IMR-90 (cell line): ENCODE measurements around the gene C10orf90. TPM values are rescaled to one million over a fixed set of nuclear protein-coding genes. Genes with fewer than 3 reads are reported as not detected.

Source experiments
- ATAC-seq: fragments of 200-7000 bp; cut with Tn5 transposase; 2 replicates; pipeline ENCODE4 v1.9.1; 2020; ENCODE audit warnings: low read depth, mild to moderate bottlenecking, moderate library complexity
- BruUV-seq: library from RNA; stranded (reverse); fragments of 400-500 nt; replicated peaks from 2 replicates; lab custom pipeline; 2021; lab: Mats Ljungman, UMichigan
- CTCF ChIA-PET: fragments of 300-600 bp; formaldehyde crosslinking; extraction: SDS; loops from one replicate; lab custom pipeline; 2021; ENCODE audit warnings: antibody characterized with exemption; lab: Yijun Ruan, JAX
- POLR2A ChIA-PET: fragments of 300-600 bp; sonication (Branson Sonifier 250); formaldehyde crosslinking; loops from one replicate; lab custom pipeline; 2022; ENCODE audit warnings: antibody characterized with exemption; ENCODE audit not compliant: unreplicated experiment; lab: Charles Lee
- DNase-seq: peaks from one replicate; pipeline ENCODE4 v3.0.0; 2013
- H2AFZ ChIP-seq: replicated peaks from 2 replicates; pipeline ENCODE3; 2013; ENCODE audit warnings: low read length, mild to moderate bottlenecking; ENCODE audit not compliant: poor library complexity
- H2AK5ac ChIP-seq: 2 replicates; pipeline ENCODE4 v1.6.1; 2013; ENCODE audit warnings: low read depth, low read length, inconsistent platforms
- H2AK9ac ChIP-seq: replicated peaks from 2 replicates; pipeline ENCODE3; 2013; ENCODE audit warnings: mild to moderate bottlenecking, low read depth, low read length, moderate library complexity; ENCODE audit not compliant: poor library complexity
- H2BK120ac ChIP-seq: 2 replicates; pipeline ENCODE4 v1.6.1; 2013; ENCODE audit warnings: low read depth, low read length, inconsistent platforms
- H2BK15ac ChIP-seq: 3 replicates; pipeline ENCODE4 v1.6.1; 2013; ENCODE audit warnings: low read depth, low read length, inconsistent platforms
- H2BK20ac ChIP-seq: 2 replicates; pipeline ENCODE4 v1.6.1; 2013; ENCODE audit warnings: low read depth, mild to moderate bottlenecking, inconsistent platforms, low read length, moderate library complexity
- H2BK5ac ChIP-seq: 2 replicates; pipeline ENCODE4 v1.6.1; 2013; ENCODE audit warnings: mild to moderate bottlenecking, low read depth, low read length, inconsistent platforms; ENCODE audit not compliant: poor library complexity, severe bottlenecking
- H3K14ac ChIP-seq: replicated peaks from 2 replicates; pipeline ENCODE4 v1.6.1; 2013; ENCODE audit warnings: low read depth, low read length, inconsistent platforms
- H3K18ac ChIP-seq: 2 replicates; pipeline ENCODE4 v1.6.1; 2013; ENCODE audit warnings: low read depth, low read length, control low read depth
- H3K23ac ChIP-seq: 2 replicates; pipeline ENCODE4 v1.6.1; 2013; ENCODE audit warnings: low read depth, low read length, inconsistent platforms
- H3K27ac ChIP-seq: 2 replicates; pipeline ENCODE4 v1.5.1; 2013; ENCODE audit warnings: mild to moderate bottlenecking, control low read depth, low read length; ENCODE audit not compliant: insufficient read depth
- H3K27me3 ChIP-seq: 2 replicates; pipeline ENCODE4 v1.6.1; 2013; ENCODE audit warnings: low read length; ENCODE audit not compliant: control insufficient read depth, insufficient read depth
- H3K36me3 ChIP-seq: 2 replicates; pipeline ENCODE4 v1.6.1; 2013; ENCODE audit warnings: low read length, mixed read lengths; ENCODE audit not compliant: control insufficient read depth, insufficient read depth
- H3K4ac ChIP-seq: 2 replicates; pipeline ENCODE4 v1.6.1; 2013; ENCODE audit warnings: low read depth, low read length, inconsistent platforms
- H3K4me1 ChIP-seq: 2 replicates; pipeline ENCODE4 v1.6.1; 2013; ENCODE audit warnings: low read length, mixed read lengths; ENCODE audit not compliant: control insufficient read depth, insufficient read depth
- H3K4me2 ChIP-seq: 2 replicates; pipeline ENCODE4 v1.6.1; 2013; ENCODE audit warnings: low read depth, mild to moderate bottlenecking, control low read depth, low read length, moderate library complexity
- H3K4me3 ChIP-seq: 2 replicates; pipeline ENCODE4 v1.5.1; 2013; ENCODE audit warnings: low read depth, mild to moderate bottlenecking, control low read depth, low read length, moderate library complexity; ENCODE audit not compliant: insufficient read depth
- H3K56ac ChIP-seq: 2 replicates; pipeline ENCODE4 v1.6.1; 2013; ENCODE audit warnings: low read length, inconsistent platforms; ENCODE audit not compliant: insufficient read depth; ENCODE audit errors: extremely low read depth
- H3K79me1 ChIP-seq, 2 experiments: 2 replicates each; pipeline ENCODE4 v1.6.1; 2013; ENCODE audit warnings: low read length in 2 of 2, inconsistent platforms in 1 of 2, low read depth in 1 of 2
- H3K9ac ChIP-seq: 2 replicates; pipeline ENCODE4 v1.6.1; 2013; ENCODE audit warnings: low read depth, low read length, control low read depth
- H3K9me1 ChIP-seq: 2 replicates; pipeline ENCODE4 v1.6.1; 2013; ENCODE audit warnings: low read length, inconsistent platforms; ENCODE audit not compliant: insufficient read depth
- H3K9me3 ChIP-seq: 2 replicates; pipeline ENCODE4 v1.6.1; 2013; ENCODE audit warnings: low read length; ENCODE audit not compliant: control insufficient read depth, insufficient read depth
- H4K20me1 ChIP-seq: 2 replicates; pipeline ENCODE4 v1.6.1; 2013; ENCODE audit warnings: low read length, inconsistent platforms; ENCODE audit not compliant: insufficient read depth
- H4K5ac ChIP-seq: 2 replicates; pipeline ENCODE4 v1.6.1; 2013; ENCODE audit warnings: mild to moderate bottlenecking, low read depth, low read length, control low read depth
- H4K8ac ChIP-seq, 2 experiments: 2 replicates each; pipeline ENCODE4 v1.6.1; 2013; ENCODE audit warnings: low read depth in 2 of 2, low read length in 2 of 2, control low read depth in 1 of 2, inconsistent platforms in 1 of 2
- H4K91ac ChIP-seq: 2 replicates; pipeline ENCODE4 v1.6.1; 2013; ENCODE audit warnings: low read depth, low read length, inconsistent platforms; ENCODE audit not compliant: insufficient read depth
- BHLHE40 ChIP-seq: fragments of 150-350 bp; IDR thresholded peaks from 2 replicates; pipeline ENCODE4 v1.6.1; 2016; ENCODE audit warnings: mild to moderate bottlenecking, low read depth, low read length
- CEBPB ChIP-seq: IDR thresholded peaks from 2 replicates; pipeline ENCODE4 v1.6.1; 2012; ENCODE audit warnings: low read depth, low read length, improper control_type of control experiment
- CHD1 ChIP-seq: IDR thresholded peaks from 2 replicates; pipeline ENCODE4 v1.6.1; 2012; ENCODE audit warnings: low read depth, low read length, improper control_type of control experiment
- CTCF ChIP-seq: conservative IDR thresholded peaks from 2 replicates; pipeline ENCODE4 v1.5.1; 2012; ENCODE audit warnings: mild to moderate bottlenecking, low read depth, low read length, improper control_type of control experiment
- ELK1 ChIP-seq: fragments of 150-350 bp; IDR thresholded peaks from 2 replicates; pipeline ENCODE4 v1.6.1; 2016; ENCODE audit warnings: low read depth, mild to moderate bottlenecking, low read length, moderate library complexity, borderline replicate concordance
- FOS ChIP-seq: fragments of 150-350 bp; IDR thresholded peaks from 2 replicates; pipeline ENCODE4 v1.6.1; 2016; ENCODE audit warnings: low read depth, low read length
- MAFK ChIP-seq: IDR thresholded peaks from 2 replicates; pipeline ENCODE4 v1.6.1; 2012; ENCODE audit warnings: low read depth, low read length, improper control_type of control experiment
- MAZ ChIP-seq: IDR thresholded peaks from 2 replicates; pipeline ENCODE4 v1.6.1; 2012; ENCODE audit warnings: low read depth, mild to moderate bottlenecking, low read length, improper control_type of control experiment, moderate library complexity, borderline replicate concordance
- MXI1 ChIP-seq: IDR thresholded peaks from 2 replicates; pipeline ENCODE4 v1.6.1; 2012; ENCODE audit warnings: low read depth, mild to moderate bottlenecking, low read length, moderate library complexity, borderline replicate concordance
- NFE2L2 ChIP-seq: fragments of 150-350 bp; IDR thresholded peaks from 2 replicates; pipeline ENCODE4 v1.6.1; 2016; ENCODE audit warnings: low read depth, mild to moderate bottlenecking, low read length
- POLR2A ChIP-seq: IDR thresholded peaks from 2 replicates; pipeline ENCODE4 v1.6.1; 2012; ENCODE audit warnings: mild to moderate bottlenecking, low read depth, low read length
- RAD21 ChIP-seq: IDR thresholded peaks from 2 replicates; pipeline ENCODE4 v1.6.1; 2012; ENCODE audit warnings: low read length, improper control_type of control experiment
- RCOR1 ChIP-seq: IDR thresholded peaks from 2 replicates; pipeline ENCODE4 v1.6.1; 2012; ENCODE audit warnings: mild to moderate bottlenecking, low read length, improper control_type of control experiment; ENCODE audit not compliant: insufficient replicate concordance
- RFX5 ChIP-seq: IDR thresholded peaks from 2 replicates; pipeline ENCODE4 v1.8.0; 2012; ENCODE audit warnings: low read depth, mild to moderate bottlenecking, low read length, moderate library complexity
- SMC3 ChIP-seq: fragments of 150-350 bp; IDR thresholded peaks from 2 replicates; pipeline ENCODE4 v1.6.1; 2016; ENCODE audit warnings: low read depth, mild to moderate bottlenecking, antibody characterized with exemption, low read length, moderate library complexity
- USF2 ChIP-seq: fragments of 150-350 bp; IDR thresholded peaks from 2 replicates; pipeline ENCODE4 v1.6.1; 2017; ENCODE audit warnings: mild to moderate bottlenecking, antibody characterized with exemption, low read length, low read depth
- WGBS, 2 experiments: methylation state at CpG; one replicate each; pipeline versions ENCODE4 v1.1.5 to v1.1.7; 2013; ENCODE audit warnings: missing lambda C conversion rate in 2 of 2; ENCODE audit not compliant: insufficient read length in 1 of 2; ENCODE audit errors: extremely low coverage in 2 of 2; 5-methylcytosine and 5-hydroxymethylcytosine counted together
- dilution Hi-C: fragments of 300-500 bp; cut with HindIII; formaldehyde crosslinking; loops from one replicate; pipeline ENCODE4 v1.14.3; 2018; ENCODE audit warnings: low sequenced_read_pairs; ENCODE audit not compliant: unreplicated experiment
- in situ Hi-C: fragments of 300-500 bp; cut with MboI; formaldehyde crosslinking; loops from 3 replicates; pipeline ENCODE4 v1.14.3; 2019; ENCODE audit warnings: low sequenced_read_pairs, inconsistent platforms, mixed read lengths
- intact Hi-C: fragments of 100-400 bp; cut with micrococcal nuclease; formaldehyde crosslinking; loops from 2 replicates; pipeline ENCODE4 v1.10.0; 2022
- polyA plus RNA-seq, 3 experiments: library from polyadenylated mRNA; depleted of rRNA; stranded (reverse); fragments of >200 nt; gene quantifications; 2 replicates each; pipeline ENCODE4 v1.2.3, GENCODE V29; 2012; ENCODE audit warnings: low replicate concordance in 1 of 3
- total RNA-seq: library from RNA; depleted of rRNA; stranded (reverse); fragments of >200 nt; gene quantifications from 2 replicates; pipeline ENCODE4 v1.2.3, GENCODE V29; 2012

C10orf90 gene
- total and polyA plus RNA-seq, 2 of the 4 experiments (the other 2 are of a cell fraction): 0.05 to 0.18 TPM

- no peaks in the 10 kb centered on the region for H3K27me3 ChIP-seq
- no peak overlapping the region for H4K8ac ChIP-seq
- H3K4me1 ChIP-seq: no peaks in the 10 kb centered on the region
- no peak overlapping the region for H3K4ac ChIP-seq
- no peak overlapping the region for H3K56ac ChIP-seq
- no peak overlapping the region for H2BK15ac ChIP-seq
- no peaks in the 10 kb centered on the region for H4K20me1 ChIP-seq
- no TSS peak for BruUV-seq
- H3K9ac ChIP-seq: no peak overlapping the region
- H2BK5ac ChIP-seq: no peak overlapping the region
- H3K18ac ChIP-seq: no peak overlapping the region
- no peak overlapping the region for H2BK20ac ChIP-seq
- ChIA-PET CTCF (interaction anchor here (0.6 kb wide), 1 partner anchor 69 kb away, joined by 3 read pairs; no protein-coding TSS in a partner anchor), POLR2A (no interaction called here)
- no peak overlapping the region for H2AK5ac ChIP-seq
- dilution Hi-C loops: no loop called here
- no peak overlapping the region for H2AK9ac ChIP-seq
- TF ChIP-seq FOS (no peak), CTCF (no peak), USF2 (no peak), BHLHE40 (no peak), CHD1 (no peak), NFE2L2 (no peak), RFX5 (no peak), MAZ (no peak), POLR2A (no peak), MXI1 (no peak), MAFK (no peak), RCOR1 (no peak), ELK1 (no peak), RAD21 (no peak), CEBPB (no peak), SMC3 (no peak)
- H2BK120ac ChIP-seq: no peak overlapping the region
- DNase-seq: no peak
- H4K5ac ChIP-seq: no peak overlapping the region
- H3K36me3 ChIP-seq: no peaks in the 10 kb centered on the region
- ATAC-seq: no peak
- no peak overlapping the region for H3K23ac ChIP-seq
- no peak overlapping the region for H3K4me3 ChIP-seq
- H3K4me2 ChIP-seq: no peak overlapping the region
- no peak overlapping the region for H2AFZ ChIP-seq
- no peaks in the 10 kb centered on the region for H3K9me1 ChIP-seq
- in situ Hi-C loops: no loop called here
- H3K27ac ChIP-seq: no peak overlapping the region
- no peak overlapping the region for H4K91ac ChIP-seq
- no peak overlapping the region for H3K14ac ChIP-seq
- intact Hi-C loops: no loop called here
- H3K79me1 ChIP-seq: no peaks in the 10 kb centered on the region
- H3K9me3 ChIP-seq: no peaks in the 10 kb centered on the region; the same call in 1 of the 2 replicates
- no CpG with 5 or more reads among the region's 3 CpGs for WGBS, 2 experiments
Measured at GRCh38 chr10:126705951-126706565, 35.6 kb upstream of the C10orf90 start.
